ENCODE data around the gene DYNLT5.
A peak's percentile ranks its signal among the peaks of the same experiment; 100 is the strongest.
"Not testable (repeated sequence)": the region's sequence is repeated elsewhere in the genome, so short reads cannot be mapped to it uniquely, and the experiment has no call there.

The DYNLT5 gene

DNA sequence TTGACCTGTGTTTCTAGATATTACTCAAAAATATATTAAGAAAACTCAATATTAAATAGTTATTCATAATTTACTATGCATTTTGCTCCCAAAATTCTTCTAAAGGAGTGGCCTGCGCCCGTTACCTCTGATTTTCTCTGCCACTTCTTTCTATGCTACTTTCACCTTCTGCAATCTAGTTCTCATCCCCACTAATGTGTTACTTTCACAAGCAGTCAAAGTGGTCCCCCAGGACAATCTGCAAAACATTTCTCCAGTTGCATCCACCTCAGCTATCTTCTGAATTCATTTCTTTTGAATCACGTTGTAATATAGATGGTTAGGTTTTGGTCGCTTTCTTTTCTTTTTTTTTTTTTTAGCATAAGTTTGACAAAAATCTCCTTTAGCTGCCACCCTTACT, 35.4 kb downstream of the DYNLT5 start:
- DNase-seq (no peak), ATAC-seq (replicated peaks) (no peak)
- Mint-ChIP-seq H3K9me3 (peaks cover 0 to 2% of the 10 kb centered on the region in 2 donors), H3K36me3 (no peaks in the 10 kb centered on the region), H3K4me3 (no peak overlapping the region), H3K27ac (no peak overlapping the region), H3K27me3 (no peaks in the 10 kb centered on the region), H3K4me1 (peaks cover 9 to 15% of the 10 kb centered on the region in 2 donors)

GRCh38 chr1:66788231-66788939, 36.1 kb downstream of the DYNLT5 start:
- peak; percentile 76 to 81 for ATAC-seq (replicated peaks)
- no peak for DNase-seq
- Mint-ChIP-seq H3K9me3 (peaks cover 0 to 2% of the 10 kb centered on the region in 2 donors), H3K36me3 (no peaks in the 10 kb centered on the region), H3K27me3 (no peaks in the 10 kb centered on the region), H3K4me3 (peak overlapping the region; percentile 61 to 67), H3K4me1 (peaks cover 9 to 15% of the 10 kb centered on the region in 2 donors), H3K27ac (peak overlapping the region; percentile 49)

DNA sequence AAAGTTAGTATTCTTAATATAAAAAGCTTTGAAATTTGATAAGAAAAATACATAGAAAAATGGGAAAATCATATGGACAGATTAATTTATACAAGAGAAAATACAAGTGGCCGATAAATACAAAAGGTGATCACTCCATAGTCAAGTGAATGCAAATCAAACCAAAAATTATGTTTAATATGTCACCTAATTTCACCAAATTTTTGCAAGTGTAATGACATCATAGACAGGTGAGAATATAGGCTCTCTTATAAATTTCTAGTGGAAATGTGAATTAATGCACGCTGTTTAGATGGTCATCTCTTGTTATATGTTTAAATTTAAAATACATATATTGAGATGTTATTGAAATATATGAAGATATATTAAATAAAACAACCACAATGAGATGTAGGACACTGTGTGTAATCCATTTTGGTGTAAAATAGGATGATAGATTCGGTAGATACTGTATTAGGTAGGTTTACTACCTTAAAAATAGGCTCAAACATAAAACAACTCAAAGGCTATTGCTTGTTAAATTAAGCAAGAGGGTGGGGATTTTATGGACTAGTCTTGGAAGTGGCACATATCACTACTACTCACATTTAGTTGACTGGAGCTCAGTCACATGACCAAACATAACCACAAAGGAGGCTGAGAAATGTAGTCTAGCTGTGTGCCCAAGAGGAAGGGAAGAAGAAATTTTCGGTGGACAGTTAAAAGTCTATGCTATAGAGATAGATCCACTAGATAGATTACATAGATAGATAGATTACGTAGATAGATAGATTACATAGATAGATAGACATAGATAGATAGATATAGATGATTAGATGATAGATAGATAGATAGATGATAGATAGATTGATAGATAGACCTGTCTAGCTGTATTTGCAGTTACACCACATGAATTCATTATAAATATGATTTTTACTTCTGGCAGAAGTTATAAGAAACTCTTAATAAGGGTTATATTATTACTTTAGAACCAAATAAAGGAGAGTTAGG, 39.7 kb downstream of the DYNLT5 start:
- Mint-ChIP-seq H3K4me1 (peaks cover 7 to 15% of the 10 kb centered on the region in 2 donors), H3K36me3 (no peaks in the 10 kb centered on the region), H3K4me3 (no peak overlapping the region), H3K27me3 (no peaks in the 10 kb centered on the region), H3K9me3 (no peaks in the 10 kb centered on the region), H3K27ac (no peak overlapping the region)
- no peak for ATAC-seq (replicated peaks)
- no peak for DNase-seq

GRCh38 chr1:66795839-66796238, 43.6 kb downstream of the DYNLT5 start:
- not testable (repeated sequence) for H3K4me1 Mint-ChIP-seq; H3K4me3 Mint-ChIP-seq; ATAC-seq (replicated peaks); DNase-seq; H3K27me3 Mint-ChIP-seq; H3K36me3 Mint-ChIP-seq; H3K9me3 Mint-ChIP-seq; H3K27ac Mint-ChIP-seq

- no peaks in the 10 kb centered on the region for H3K27me3 Mint-ChIP-seq
These were observed 57.0 kb downstream of the DYNLT5 start for GRCh38 chr1:66809245-66809644.

GRCh38 chr1:66809736-66810326, 57.6 kb downstream of the DYNLT5 start:
- Mint-ChIP-seq H3K4me1 (no peaks in the 10 kb centered on the region), H3K9me3 (peaks cover 0 to 2% of the 10 kb centered on the region in 2 donors), H3K36me3 (no peaks in the 10 kb centered on the region), H3K27ac (no peak overlapping the region), H3K27me3 (no peaks in the 10 kb centered on the region), H3K4me3 (no peak overlapping the region)
- no peak for DNase-seq
- no peak for ATAC-seq (replicated peaks)

More at GRCh38 chr1:66809245-66809644, 57.0 kb downstream of the DYNLT5 start:
- no peak overlapping the region for H3K4me3 Mint-ChIP-seq
- H3K4me1 Mint-ChIP-seq, result no peaks in the 10 kb centered on the region
- ATAC-seq (replicated peaks) (no peak), DNase-seq (no peak)
- peaks cover 0 to 2% of the 10 kb centered on the region in 2 donors for H3K9me3 Mint-ChIP-seq
- H3K36me3 Mint-ChIP-seq, result no peaks in the 10 kb centered on the region
- no peak overlapping the region for H3K27ac Mint-ChIP-seq

DNA sequence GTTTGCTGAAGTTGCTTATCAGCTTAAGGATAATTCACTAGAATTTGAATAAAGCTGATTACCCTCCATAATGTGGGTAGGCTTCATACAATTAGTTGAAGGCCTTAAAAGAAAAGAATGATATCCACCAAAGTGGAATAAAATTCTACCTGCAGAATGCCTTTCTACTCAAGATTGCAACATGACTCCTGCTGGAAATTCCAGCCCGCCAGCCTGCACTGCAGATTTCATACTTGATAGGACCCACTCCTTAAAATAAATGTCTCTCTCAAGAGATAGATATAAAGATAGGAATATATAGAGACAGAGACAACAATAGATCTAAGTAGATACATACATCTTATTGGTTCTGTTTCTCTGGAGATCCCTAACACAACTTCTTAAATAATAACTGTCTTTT, 72.5 kb downstream of the DYNLT5 start:
- no peak overlapping the region for H3K27ac Mint-ChIP-seq
- H3K4me3 Mint-ChIP-seq, result no peak overlapping the region
- DNase-seq (no peak), ATAC-seq (replicated peaks) (no peak)
- no peaks in the 10 kb centered on the region for H3K27me3 Mint-ChIP-seq
- no peaks in the 10 kb centered on the region for H3K9me3 Mint-ChIP-seq
- H3K36me3 Mint-ChIP-seq, result no peaks in the 10 kb centered on the region
- H3K4me1 Mint-ChIP-seq, result no peaks in the 10 kb centered on the region
